Measurements from ENCODE around the gene SNAI3.

GRCh38 chr16:88628512-88628974 lies 57.8 kb downstream of the SNAI3 start:
- TF ChIP-seq CTCF (IDR thresholded peaks at IDR 0.05) (peak in 1 of 3 experiments; percentile 14), POLR2A (IDR thresholded peaks at IDR 0.05; ENCODE audit: low read depth) (no peak)

Data from esophagus muscularis mucosa (tissue), 3 donors.